Measurements from ENCODE around the gene PDE8B.

DNA sequence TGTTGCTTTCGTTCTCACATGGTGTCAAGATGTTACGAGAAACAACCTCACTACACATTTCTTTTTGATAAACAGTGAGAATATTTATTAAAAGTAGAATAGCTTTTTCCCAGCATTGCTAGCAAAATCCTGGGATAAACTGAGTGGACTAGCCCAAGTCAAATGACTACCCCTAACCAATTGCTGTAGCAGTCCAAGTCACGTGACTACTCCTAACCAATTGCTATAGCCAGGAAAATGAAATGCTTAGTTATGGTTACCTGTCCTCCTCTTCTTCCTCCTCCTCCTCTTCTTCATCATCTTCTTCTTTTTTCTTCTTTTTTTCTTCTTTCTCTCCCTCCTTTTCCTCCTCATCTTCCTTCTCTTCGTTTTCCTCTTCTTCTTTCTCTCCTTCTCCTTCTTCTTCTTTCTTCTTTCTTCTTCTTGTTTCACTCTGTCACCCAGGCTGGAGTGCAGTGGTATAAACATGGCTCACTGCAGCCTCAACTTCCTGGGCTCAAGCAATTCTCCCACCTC, 85.4 kb downstream of the PDE8B start:
- TF ChIP-seq, protein P1, sequence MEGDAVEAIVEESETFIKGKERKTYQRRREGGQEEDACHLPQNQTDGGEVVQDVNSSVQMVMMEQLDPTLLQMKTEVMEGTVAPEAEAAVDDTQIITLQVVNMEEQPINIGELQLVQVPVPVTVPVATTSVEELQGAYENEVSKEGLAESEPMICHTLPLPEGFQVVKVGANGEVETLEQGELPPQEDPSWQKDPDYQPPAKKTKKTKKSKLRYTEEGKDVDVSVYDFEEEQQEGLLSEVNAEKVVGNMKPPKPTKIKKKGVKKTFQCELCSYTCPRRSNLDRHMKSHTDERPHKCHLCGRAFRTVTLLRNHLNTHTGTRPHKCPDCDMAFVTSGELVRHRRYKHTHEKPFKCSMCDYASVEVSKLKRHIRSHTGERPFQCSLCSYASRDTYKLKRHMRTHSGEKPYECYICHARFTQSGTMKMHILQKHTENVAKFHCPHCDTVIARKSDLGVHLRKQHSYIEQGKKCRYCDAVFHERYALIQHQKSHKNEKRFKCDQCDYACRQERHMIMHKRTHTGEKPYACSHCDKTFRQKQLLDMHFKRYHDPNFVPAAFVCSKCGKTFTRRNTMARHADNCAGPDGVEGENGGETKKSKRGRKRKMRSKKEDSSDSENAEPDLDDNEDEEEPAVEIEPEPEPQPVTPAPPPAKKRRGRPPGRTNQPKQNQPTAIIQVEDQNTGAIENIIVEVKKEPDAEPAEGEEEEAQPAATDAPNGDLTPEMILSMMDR (IDR thresholded peaks at IDR 0.05) = no peak
- no peak for TF ChIP-seq POLR2AphosphoS5 (IDR thresholded peaks at IDR 0.05; ENCODE audit: insufficient read depth in 1 of 2, low read depth in 1 of 2)
- TF ChIP-seq POLR2A (IDR thresholded peaks at IDR 0.05) = no peak

Data from vagina (tissue), 2 donors.